ENCODE measurements around the gene HOXC10.

- peak in 1 of 6 experiments; percentile 21 for TF ChIP-seq CTCF (IDR thresholded peaks at IDR 0.05)
- no peak for TF ChIP-seq POLR2AphosphoS5 (IDR thresholded peaks at IDR 0.05)
- no peak for TF ChIP-seq POLR2A (IDR thresholded peaks at IDR 0.05)
These were observed 4.5 kb downstream of the HOXC10 start for GRCh38 chr12:53989227-53990113.
